Measurements from ENCODE around the gene LIPC. TPM values are rescaled to one million over a fixed set of nuclear protein-coding genes. Genes with fewer than 3 reads are reported as not detected.

LIPC gene
- total RNA-seq, 1 donor from 2014 or later, result not detected

GRCh38 chr15:58520936-58521292 is 89.1 kb downstream of the LIPC start:
- DNase-seq (ENCODE audit: low spot score), result no peak
- peak overlapping the region; percentile 62 for H3K27ac Mint-ChIP-seq (ENCODE audit: unreplicated experiment)
- H3K9me3 Mint-ChIP-seq (ENCODE audit: unreplicated experiment), result no peaks in the 10 kb centered on the region
- peaks cover 8% of the 10 kb centered on the region for H3K27me3 Mint-ChIP-seq (ENCODE audit: unreplicated experiment)
- no peaks in the 10 kb centered on the region for H3K36me3 Mint-ChIP-seq (ENCODE audit: low read depth, unreplicated experiment)
- H3K4me3 Mint-ChIP-seq (ENCODE audit: unreplicated experiment), result no peak overlapping the region
- no peak for TF ChIP-seq CTCF (IDR thresholded peaks at IDR 0.05; ENCODE audit: unreplicated experiment)
- H3K4me1 Mint-ChIP-seq (ENCODE audit: unreplicated experiment), result peaks cover 42% of the 10 kb centered on the region

GRCh38 chr15:58521293-58521991 is 89.7 kb downstream of the LIPC start:
- peak; percentile 22 for DNase-seq (ENCODE audit: low spot score)
- no peak for TF ChIP-seq CTCF (IDR thresholded peaks at IDR 0.05; ENCODE audit: unreplicated experiment)
- Mint-ChIP-seq H3K4me1 (ENCODE audit: unreplicated experiment) (peaks cover 42% of the 10 kb centered on the region), H3K27ac (ENCODE audit: unreplicated experiment) (peak overlapping the region; percentile 58), H3K4me3 (ENCODE audit: unreplicated experiment) (no peak overlapping the region), H3K27me3 (ENCODE audit: unreplicated experiment) (peaks cover 8% of the 10 kb centered on the region), H3K36me3 (ENCODE audit: low read depth, unreplicated experiment) (no peaks in the 10 kb centered on the region), H3K9me3 (ENCODE audit: unreplicated experiment) (no peaks in the 10 kb centered on the region)

GRCh38 chr15:58522391-58522790 is 90.6 kb downstream of the LIPC start:
- H3K4me1 Mint-ChIP-seq (ENCODE audit: unreplicated experiment), result peaks cover 38% of the 10 kb centered on the region
- TF ChIP-seq CTCF (IDR thresholded peaks at IDR 0.05; ENCODE audit: unreplicated experiment), result no peak

GRCh38 chr15:58522865-58523264 is 91.1 kb downstream of the LIPC start:
- no peak for TF ChIP-seq CTCF (IDR thresholded peaks at IDR 0.05; ENCODE audit: unreplicated experiment)
- Mint-ChIP-seq H3K36me3 (ENCODE audit: low read depth, unreplicated experiment) (no peaks in the 10 kb centered on the region), H3K9me3 (ENCODE audit: unreplicated experiment) (no peaks in the 10 kb centered on the region), H3K4me3 (ENCODE audit: unreplicated experiment) (no peak overlapping the region), H3K27ac (ENCODE audit: unreplicated experiment) (no peak overlapping the region), H3K4me1 (ENCODE audit: unreplicated experiment) (peaks cover 34% of the 10 kb centered on the region), H3K27me3 (ENCODE audit: unreplicated experiment) (peaks cover 6% of the 10 kb centered on the region)
- no peak for DNase-seq (ENCODE audit: low spot score)

More at GRCh38 chr15:58522391-58522790, 90.6 kb downstream of the LIPC start:
- no peaks in the 10 kb centered on the region for H3K9me3 Mint-ChIP-seq (ENCODE audit: unreplicated experiment)
- H3K27ac Mint-ChIP-seq (ENCODE audit: unreplicated experiment), result peak overlapping the region; percentile 54
- no peaks in the 10 kb centered on the region for H3K36me3 Mint-ChIP-seq (ENCODE audit: low read depth, unreplicated experiment)
- H3K4me3 Mint-ChIP-seq (ENCODE audit: unreplicated experiment), result no peak overlapping the region
- peaks cover 6% of the 10 kb centered on the region for H3K27me3 Mint-ChIP-seq (ENCODE audit: unreplicated experiment)
- no peak for DNase-seq (ENCODE audit: low spot score)

GRCh38 chr15:58523634-58524033 is 91.8 kb downstream of the LIPC start:
- peaks cover 6% of the 10 kb centered on the region for H3K27me3 Mint-ChIP-seq (ENCODE audit: unreplicated experiment)
- H3K4me3 Mint-ChIP-seq (ENCODE audit: unreplicated experiment), result no peak overlapping the region
- no peaks in the 10 kb centered on the region for H3K36me3 Mint-ChIP-seq (ENCODE audit: low read depth, unreplicated experiment)
- peaks cover 34% of the 10 kb centered on the region for H3K4me1 Mint-ChIP-seq (ENCODE audit: unreplicated experiment)
- H3K27ac Mint-ChIP-seq (ENCODE audit: unreplicated experiment), result no peak overlapping the region
- no peak for TF ChIP-seq CTCF (IDR thresholded peaks at IDR 0.05; ENCODE audit: unreplicated experiment)
- H3K9me3 Mint-ChIP-seq (ENCODE audit: unreplicated experiment), result no peaks in the 10 kb centered on the region
- DNase-seq (ENCODE audit: low spot score), result no peak

All from endothelial cell (in vitro differentiated cells).